HEK293 (cell line): ENCODE results near the gene MYO5C.

Experiments used
- CTCF ChIA-PET: fragments of 350-600 bp; formaldehyde crosslinking; extraction: SDS; loops from one replicate; lab custom pipeline; 2021; ENCODE audit warnings: antibody characterized with exemption; lab: Yijun Ruan, JAX
- POLR2A ChIA-PET: fragments of 300-600 bp; formaldehyde crosslinking; extraction: SDS; loops from one replicate; lab custom pipeline; 2020; ENCODE audit warnings: antibody characterized with exemption, inconsistent platforms; lab: Yijun Ruan, JAX
- H3K27ac ChIP-seq: fragments of 200-500 bp; sonication (Bioruptor generic); 2 replicates; pipeline ENCODE4 v1.5.1; 2014; ENCODE audit warnings: low read depth, low read length, control low read depth, inconsistent platforms; ENCODE audit errors: extremely low read depth
- H3K36me3 ChIP-seq, 2 experiments: fragments of 200-500 bp in 1 of 2; sonication (Bioruptor generic) in 1 of 2; 1 replicate in 1 of 2; 2 replicates in 1 of 2; pipeline ENCODE4 v1.5.1; 2014 to 2017; ENCODE audit warnings: inconsistent platforms in 2 of 2, low read length in 2 of 2; ENCODE audit not compliant: control insufficient read depth in 2 of 2, insufficient read depth in 1 of 2
- H3K4me1 ChIP-seq: fragments of 200-500 bp; sonication (Bioruptor generic); 2 replicates; pipeline ENCODE4 v1.5.1; 2014; ENCODE audit warnings: mild to moderate bottlenecking, low read length, inconsistent platforms; ENCODE audit not compliant: control insufficient read depth, insufficient read depth
- H3K4me3 ChIP-seq: 2 replicates; pipeline ENCODE4 v1.5.1; 2011; ENCODE audit warnings: low read depth, mild to moderate bottlenecking, control low read depth, low read length, moderate library complexity
- H3K9me3 ChIP-seq: fragments of 200-500 bp; sonication (Bioruptor generic); 2 replicates; pipeline ENCODE4 v1.5.1; 2014; ENCODE audit warnings: low read depth, low read length, inconsistent platforms; ENCODE audit not compliant: control insufficient read depth, insufficient read depth
- BCL11A ChIP-seq: fragments of 450-650 bp; formaldehyde crosslinking; IDR thresholded peaks from 2 replicates; pipeline ENCODE4 v1.5.1; 2016; ENCODE audit warnings: low read depth, missing biosample characterization, missing genetic modification characterization
- EGR2 ChIP-seq: fragments of 450-650 bp; formaldehyde crosslinking; IDR thresholded peaks from 2 replicates; pipeline ENCODE4 v1.5.1; 2016; ENCODE audit warnings: low read depth, missing biosample characterization, missing genetic modification characterization
- GFI1B ChIP-seq: fragments of 450-650 bp; formaldehyde crosslinking; IDR thresholded peaks from 2 replicates; pipeline ENCODE4 v1.5.1; 2016; ENCODE audit warnings: missing biosample characterization, missing genetic modification characterization
- GLI4 ChIP-seq: fragments of 450-650 bp; formaldehyde crosslinking; IDR thresholded peaks from 2 replicates; pipeline ENCODE4 v1.5.1; 2016; ENCODE audit warnings: missing biosample characterization, missing genetic modification characterization
- KLF16 ChIP-seq: fragments of 450-650 bp; formaldehyde crosslinking; IDR thresholded peaks from 2 replicates; pipeline ENCODE4 v1.5.1; 2017; ENCODE audit warnings: missing biosample characterization, missing genetic modification characterization
- KLF7 ChIP-seq: fragments of 450-650 bp; formaldehyde crosslinking; IDR thresholded peaks from 2 replicates; pipeline ENCODE4 v1.5.1; 2016; ENCODE audit warnings: missing biosample characterization, missing genetic modification characterization, borderline replicate concordance
- KLF8 ChIP-seq: fragments of 450-650 bp; formaldehyde crosslinking; IDR thresholded peaks from 2 replicates; pipeline ENCODE4 v1.5.1; 2016; ENCODE audit warnings: missing biosample characterization, missing genetic modification characterization
- SALL2 ChIP-seq: fragments of 450-650 bp; formaldehyde crosslinking; IDR thresholded peaks from 2 replicates; pipeline ENCODE4 v1.5.0; 2017; ENCODE audit warnings: missing biosample characterization, mild to moderate bottlenecking, missing genetic modification characterization, borderline replicate concordance
- SP2 ChIP-seq: fragments of 450-650 bp; formaldehyde crosslinking; IDR thresholded peaks from 2 replicates; pipeline ENCODE4 v1.5.1; 2016; ENCODE audit warnings: missing biosample characterization, missing genetic modification characterization
- ZBTB21 ChIP-seq: fragments of 450-650 bp; formaldehyde crosslinking; IDR thresholded peaks from 2 replicates; pipeline ENCODE4 v1.5.1; 2017; ENCODE audit warnings: missing biosample characterization, missing genetic modification characterization
- ZBTB8A ChIP-seq: fragments of 450-650 bp; formaldehyde crosslinking; IDR thresholded peaks from 2 replicates; pipeline ENCODE4 v1.5.1; 2016; ENCODE audit warnings: missing biosample characterization, missing genetic modification characterization
- ZFP69B ChIP-seq: fragments of 450-650 bp; formaldehyde crosslinking; IDR thresholded peaks from 2 replicates; pipeline ENCODE4 v1.5.1; 2016; ENCODE audit warnings: missing biosample characterization, missing genetic modification characterization
- ZNF140 ChIP-seq: fragments of 450-650 bp; formaldehyde crosslinking; IDR thresholded peaks from 2 replicates; pipeline ENCODE4 v1.5.1; 2016; ENCODE audit warnings: missing biosample characterization, missing genetic modification characterization
- ZNF169 ChIP-seq: fragments of 450-650 bp; formaldehyde crosslinking; IDR thresholded peaks from 2 replicates; pipeline ENCODE4 v1.5.1; 2016; ENCODE audit warnings: missing biosample characterization, missing genetic modification characterization
- ZNF2 ChIP-seq: fragments of 450-650 bp; formaldehyde crosslinking; IDR thresholded peaks from 2 replicates; pipeline ENCODE4 v1.5.1; 2016; ENCODE audit warnings: missing biosample characterization, missing genetic modification characterization
- ZNF24 ChIP-seq: fragments of 450-650 bp; formaldehyde crosslinking; IDR thresholded peaks from 2 replicates; pipeline ENCODE4 v1.5.1; 2016; ENCODE audit warnings: missing biosample characterization, missing genetic modification characterization
- ZNF37A ChIP-seq: fragments of 450-650 bp; IDR thresholded peaks from 2 replicates; pipeline ENCODE4 v1.5.1; 2018; ENCODE audit warnings: missing biosample characterization, missing genetic modification characterization
- ZNF473 ChIP-seq: fragments of 450-650 bp; formaldehyde crosslinking; IDR thresholded peaks from 2 replicates; pipeline ENCODE4 v1.5.1; 2017; ENCODE audit warnings: missing biosample characterization, missing genetic modification characterization
- ZNF529 ChIP-seq: fragments of 450-650 bp; formaldehyde crosslinking; IDR thresholded peaks from 2 replicates; pipeline ENCODE4 v1.5.1; 2017; ENCODE audit warnings: missing genetic modification characterization, missing biosample characterization; ENCODE audit not compliant: insufficient replicate concordance
- ZNF585B ChIP-seq: fragments of 450-650 bp; formaldehyde crosslinking; IDR thresholded peaks from 2 replicates; pipeline ENCODE4 v1.5.1; 2016; ENCODE audit warnings: missing biosample characterization, missing genetic modification characterization
- ZNF600 ChIP-seq: fragments of 450-650 bp; formaldehyde crosslinking; IDR thresholded peaks from 2 replicates; pipeline ENCODE4 v1.5.1; 2016; ENCODE audit warnings: missing biosample characterization, missing genetic modification characterization
- ZNF610 ChIP-seq: fragments of 450-650 bp; formaldehyde crosslinking; IDR thresholded peaks from 2 replicates; pipeline ENCODE4 v1.5.1; 2016; ENCODE audit warnings: missing biosample characterization, missing genetic modification characterization, borderline replicate concordance
- ZNF621 ChIP-seq: fragments of 450-650 bp; formaldehyde crosslinking; IDR thresholded peaks from 2 replicates; pipeline ENCODE4 v1.5.1; 2017; ENCODE audit warnings: missing biosample characterization, missing genetic modification characterization
- ZNF660 ChIP-seq: fragments of 450-650 bp; IDR thresholded peaks from 2 replicates; pipeline ENCODE4 v1.5.1; 2018; ENCODE audit warnings: missing biosample characterization, mild to moderate bottlenecking, missing genetic modification characterization
- ZNF792 ChIP-seq: fragments of 450-650 bp; formaldehyde crosslinking; IDR thresholded peaks from 2 replicates; pipeline ENCODE4 v1.5.1; 2016; ENCODE audit warnings: missing biosample characterization, missing genetic modification characterization
- ZNF837 ChIP-seq: fragments of 450-650 bp; formaldehyde crosslinking; IDR thresholded peaks from 2 replicates; pipeline ENCODE4 v1.5.1; 2016; ENCODE audit warnings: missing biosample characterization, missing genetic modification characterization
- TF ChIP-seq, protein P1 (sequence below): fragments of 450-650 bp; formaldehyde crosslinking; IDR thresholded peaks from 2 replicates; pipeline ENCODE4 v1.5.1; 2016; ENCODE audit warnings: missing biosample characterization, missing genetic modification characterization, borderline replicate concordance
- TF ChIP-seq, protein P2 (sequence below): fragments of 450-650 bp; formaldehyde crosslinking; IDR thresholded peaks from 2 replicates; pipeline ENCODE4 v1.5.1; 2016; ENCODE audit warnings: missing biosample characterization, missing genetic modification characterization
- TF ChIP-seq, protein P3 (sequence below): fragments of 450-650 bp; formaldehyde crosslinking; IDR thresholded peaks from 2 replicates; pipeline ENCODE4 v1.5.1; 2017; ENCODE audit warnings: missing biosample characterization, missing genetic modification characterization
- TF ChIP-seq, protein P4 (sequence below): fragments of 450-650 bp; formaldehyde crosslinking; IDR thresholded peaks from 2 replicates; pipeline ENCODE4 v1.5.1; 2016; ENCODE audit warnings: missing biosample characterization, missing genetic modification characterization
- TF ChIP-seq, protein P5 (sequence below): sonication (generic); formaldehyde crosslinking; IDR thresholded peaks from 2 replicates; pipeline ENCODE4 v1.8.1; 2022; ENCODE audit warnings: mild to moderate bottlenecking, moderate library complexity, missing genetic modification reagents

Gene MYO5C

DNA sequence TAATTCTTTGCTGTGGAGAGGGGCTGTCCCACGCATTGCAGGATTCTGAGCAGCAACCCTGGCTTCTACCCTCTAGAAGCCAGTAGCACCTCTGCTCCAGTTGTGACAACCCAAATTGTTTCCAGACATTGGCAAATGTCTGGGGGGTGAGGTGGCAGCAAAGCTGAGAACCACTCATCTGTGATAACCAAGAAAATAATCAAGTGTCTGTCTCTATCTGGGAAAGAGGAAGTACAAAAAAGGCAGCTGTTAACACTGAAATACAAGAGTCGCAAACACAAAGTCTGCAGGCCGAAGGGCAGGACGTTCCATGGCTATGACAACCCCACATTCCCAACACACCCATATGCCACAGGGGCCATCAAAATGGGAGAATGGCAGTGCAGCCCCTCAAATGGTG, 62.2 kb downstream of the MYO5C start:
- Histone ChIP-seq H3K4me1 (no peaks in the 10 kb centered on the region), H3K4me3 (no peak overlapping the region), H3K27ac (no peak overlapping the region), H3K9me3 (no peaks in the 10 kb centered on the region), H3K36me3 (peaks cover 0 to 54% of the 10 kb centered on the region in 2 experiments; a peak in 2 of 3 replicates)
- CTCF ChIA-PET = interaction anchor here (0.7 to 0.8 kb wide), 2 partner anchors 25 to 279 kb away, joined by 3 read pairs; no protein-coding TSS in a partner anchor
- TF ChIP-seq ZNF473 (tag by site-specific recombination) = no peak
- TF ChIP-seq, protein P1, sequence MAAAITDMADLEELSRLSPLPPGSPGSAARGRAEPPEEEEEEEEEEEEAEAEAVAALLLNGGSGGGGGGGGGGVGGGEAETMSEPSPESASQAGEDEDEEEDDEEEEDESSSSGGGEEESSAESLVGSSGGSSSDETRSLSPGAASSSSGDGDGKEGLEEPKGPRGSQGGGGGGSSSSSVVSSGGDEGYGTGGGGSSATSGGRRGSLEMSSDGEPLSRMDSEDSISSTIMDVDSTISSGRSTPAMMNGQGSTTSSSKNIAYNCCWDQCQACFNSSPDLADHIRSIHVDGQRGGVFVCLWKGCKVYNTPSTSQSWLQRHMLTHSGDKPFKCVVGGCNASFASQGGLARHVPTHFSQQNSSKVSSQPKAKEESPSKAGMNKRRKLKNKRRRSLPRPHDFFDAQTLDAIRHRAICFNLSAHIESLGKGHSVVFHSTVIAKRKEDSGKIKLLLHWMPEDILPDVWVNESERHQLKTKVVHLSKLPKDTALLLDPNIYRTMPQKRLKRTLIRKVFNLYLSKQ (tag by site-specific recombination) = no peak
- no peak for TF ChIP-seq KLF8 (tag by site-specific recombination)
- no peak for TF ChIP-seq ZNF140 (tag by site-specific recombination)
- no peak for TF ChIP-seq GLI4 (tag by site-specific recombination)
- no peak for TF ChIP-seq ZBTB21 (tag by site-specific recombination)
- TF ChIP-seq ZNF660 = no peak
- TF ChIP-seq ZBTB8A (tag by site-specific recombination) = no peak
- TF ChIP-seq SALL2 (tag by site-specific recombination) = no peak
- no peak for TF ChIP-seq BCL11A (tag by site-specific recombination)
- TF ChIP-seq KLF7 (tag by site-specific recombination) = no peak
- TF ChIP-seq GFI1B (tag by site-specific recombination) = no peak
- TF ChIP-seq ZNF837 (tag by site-specific recombination) = no peak
- POLR2A ChIA-PET = no interaction called here

DNA sequence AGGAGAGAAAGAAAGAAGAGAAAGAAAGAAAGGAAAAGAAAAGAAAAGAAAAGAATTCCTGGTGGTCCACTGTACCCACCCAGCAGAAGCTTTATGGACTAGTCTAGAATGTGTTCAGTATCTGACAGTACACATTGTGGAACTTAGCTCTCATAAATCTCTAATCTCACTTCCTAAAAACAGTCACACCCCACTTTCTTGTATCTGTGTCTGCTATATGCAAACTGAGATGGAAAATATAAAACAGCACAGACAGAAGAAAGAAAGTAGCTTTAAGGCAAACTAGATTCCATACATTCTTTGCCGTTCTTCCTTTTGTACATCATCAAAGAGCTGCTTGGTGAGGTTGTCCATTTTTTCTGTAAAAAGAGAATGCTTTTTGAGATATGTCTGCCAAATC, 63.3 kb downstream of the MYO5C start:
- TF ChIP-seq, protein P2, sequence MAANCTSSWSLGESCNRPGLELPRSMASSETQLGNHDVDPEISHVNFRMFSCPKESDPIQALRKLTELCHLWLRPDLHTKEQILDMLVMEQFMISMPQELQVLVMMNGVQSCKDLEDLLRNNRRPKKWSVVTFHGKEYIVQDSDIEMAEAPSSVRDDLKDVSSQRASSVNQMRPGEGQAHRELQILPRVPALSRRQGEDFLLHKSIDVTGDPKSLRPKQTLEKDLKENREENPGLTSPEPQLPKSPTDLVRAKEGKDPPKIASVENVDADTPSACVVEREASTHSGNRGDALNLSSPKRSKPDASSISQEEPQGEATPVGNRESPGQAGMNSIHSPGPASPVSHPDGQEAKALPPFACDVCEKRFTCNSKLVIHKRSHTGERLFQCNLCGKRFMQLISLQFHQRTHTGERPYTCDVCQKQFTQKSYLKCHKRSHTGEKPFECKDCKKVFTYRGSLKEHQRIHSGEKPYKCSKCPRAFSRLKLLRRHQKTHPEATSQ (tag by site-specific recombination) = no peak
- TF ChIP-seq EGR2 (no peak), ZNF2 (tag by site-specific recombination) (no peak), ZNF585B (tag by site-specific recombination) (no peak), ZNF24 (tag by site-specific recombination) (no peak), SP2 (no peak), ZNF37A (tag by site-specific recombination) (no peak), ZNF610 (tag by site-specific recombination) (no peak), ZNF792 (tag by site-specific recombination) (no peak), ZNF621 (tag by site-specific recombination) (no peak), ZNF169 (tag by site-specific recombination) (no peak), ZNF600 (tag by site-specific recombination) (no peak), KLF16 (no peak), ZNF529 (tag by site-specific recombination) (no peak), ZFP69B (tag by site-specific recombination) (no peak), GLI4 (tag by site-specific recombination) (no peak)
- TF ChIP-seq, protein P3, sequence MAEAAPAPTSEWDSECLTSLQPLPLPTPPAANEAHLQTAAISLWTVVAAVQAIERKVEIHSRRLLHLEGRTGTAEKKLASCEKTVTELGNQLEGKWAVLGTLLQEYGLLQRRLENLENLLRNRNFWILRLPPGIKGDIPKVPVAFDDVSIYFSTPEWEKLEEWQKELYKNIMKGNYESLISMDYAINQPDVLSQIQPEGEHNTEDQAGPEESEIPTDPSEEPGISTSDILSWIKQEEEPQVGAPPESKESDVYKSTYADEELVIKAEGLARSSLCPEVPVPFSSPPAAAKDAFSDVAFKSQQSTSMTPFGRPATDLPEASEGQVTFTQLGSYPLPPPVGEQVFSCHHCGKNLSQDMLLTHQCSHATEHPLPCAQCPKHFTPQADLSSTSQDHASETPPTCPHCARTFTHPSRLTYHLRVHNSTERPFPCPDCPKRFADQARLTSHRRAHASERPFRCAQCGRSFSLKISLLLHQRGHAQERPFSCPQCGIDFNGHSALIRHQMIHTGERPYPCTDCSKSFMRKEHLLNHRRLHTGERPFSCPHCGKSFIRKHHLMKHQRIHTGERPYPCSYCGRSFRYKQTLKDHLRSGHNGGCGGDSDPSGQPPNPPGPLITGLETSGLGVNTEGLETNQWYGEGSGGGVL (tag by site-specific recombination) = no peak
- TF ChIP-seq, protein P4, sequence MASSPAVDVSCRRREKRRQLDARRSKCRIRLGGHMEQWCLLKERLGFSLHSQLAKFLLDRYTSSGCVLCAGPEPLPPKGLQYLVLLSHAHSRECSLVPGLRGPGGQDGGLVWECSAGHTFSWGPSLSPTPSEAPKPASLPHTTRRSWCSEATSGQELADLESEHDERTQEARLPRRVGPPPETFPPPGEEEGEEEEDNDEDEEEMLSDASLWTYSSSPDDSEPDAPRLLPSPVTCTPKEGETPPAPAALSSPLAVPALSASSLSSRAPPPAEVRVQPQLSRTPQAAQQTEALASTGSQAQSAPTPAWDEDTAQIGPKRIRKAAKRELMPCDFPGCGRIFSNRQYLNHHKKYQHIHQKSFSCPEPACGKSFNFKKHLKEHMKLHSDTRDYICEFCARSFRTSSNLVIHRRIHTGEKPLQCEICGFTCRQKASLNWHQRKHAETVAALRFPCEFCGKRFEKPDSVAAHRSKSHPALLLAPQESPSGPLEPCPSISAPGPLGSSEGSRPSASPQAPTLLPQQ (tag by site-specific recombination) = no peak
- TF ChIP-seq, protein P5, sequence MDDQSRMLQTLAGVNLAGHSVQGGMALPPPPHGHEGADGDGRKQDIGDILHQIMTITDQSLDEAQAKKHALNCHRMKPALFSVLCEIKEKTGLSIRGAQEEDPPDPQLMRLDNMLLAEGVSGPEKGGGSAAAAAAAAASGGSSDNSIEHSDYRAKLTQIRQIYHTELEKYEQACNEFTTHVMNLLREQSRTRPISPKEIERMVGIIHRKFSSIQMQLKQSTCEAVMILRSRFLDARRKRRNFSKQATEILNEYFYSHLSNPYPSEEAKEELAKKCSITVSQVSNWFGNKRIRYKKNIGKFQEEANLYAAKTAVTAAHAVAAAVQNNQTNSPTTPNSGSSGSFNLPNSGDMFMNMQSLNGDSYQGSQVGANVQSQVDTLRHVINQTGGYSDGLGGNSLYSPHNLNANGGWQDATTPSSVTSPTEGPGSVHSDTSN (CRISPR knock-in tag) = no peak
- H3K27ac ChIP-seq = no peak overlapping the region
- H3K36me3 ChIP-seq = peaks cover 0 to 48% of the 10 kb centered on the region in 2 experiments; a peak in 2 of 3 replicates
- H3K4me3 ChIP-seq = no peak overlapping the region
- H3K4me1 ChIP-seq = no peaks in the 10 kb centered on the region
- ChIA-PET CTCF (interaction anchor here (1.5 kb wide), 1 partner anchor 24 kb away, joined by 4 read pairs; no protein-coding TSS in a partner anchor), POLR2A (no interaction called here)
- no peaks in the 10 kb centered on the region for H3K9me3 ChIP-seq
